GM12878 (cell line): ENCODE results near the gene B4GALT3. TPM values are rescaled to one million over a fixed set of nuclear protein-coding genes. Genes with fewer than 3 reads are reported as not detected.
A peak's percentile ranks its signal among the peaks of the same experiment; 100 is the strongest.

Experiments
- ATAC-seq: fragments of 200-7000 bp; cut with Tn5 transposase; 3 replicates; pipeline ENCODE4 v1.9.1; 2020; ENCODE audit warnings: mild to moderate bottlenecking, moderate library complexity
- BruUV-seq: library from RNA; stranded (reverse); fragments of 400-500 nt; replicated peaks from 2 replicates; lab custom pipeline; 2021; lab: Mats Ljungman, UMichigan
- CTCF ChIA-PET: fragments of 300-600 bp; sonication (Branson Sonifier 250); formaldehyde crosslinking; extraction: SDS; loops from one replicate; lab custom pipeline; 2021; ENCODE audit warnings: inconsistent platforms; lab: Yijun Ruan, JAX
- POLR2A ChIA-PET: fragments of 350-600 bp; formaldehyde crosslinking; extraction: SDS; loops from one replicate; lab custom pipeline; 2021; ENCODE audit warnings: inconsistent platforms; lab: Charles Lee
- RAD21 ChIA-PET: fragments of 300-600 bp; sonication (Branson Sonifier 250); formaldehyde crosslinking; loops from one replicate; lab custom pipeline; 2023; ENCODE audit warnings: antibody characterized with exemption; ENCODE audit not compliant: unreplicated experiment; lab: Charles Lee
- SMC1A ChIA-PET: fragments of 300-600 bp; sonication (Branson Sonifier 250); formaldehyde crosslinking; loops from one replicate; lab custom pipeline; 2023; ENCODE audit not compliant: unreplicated experiment, uncharacterized antibody; lab: Charles Lee
- DNase-seq: peaks from one replicate; pipeline ENCODE4 v3.0.0-alpha.2; 2011; ENCODE audit warnings: low read depth, low spot score
- FAIRE-seq: peaks from 3 replicates; lab custom pipeline; 2011; peaks lifted over from hg19 to GRCh38; lab: Jason Lieb, UNC
- H2AFZ ChIP-seq: 2 replicates; pipeline ENCODE4 v1.6.0; 2011; ENCODE audit warnings: low read depth, low read length, control low read depth; ENCODE audit not compliant: control insufficient read depth
- H3K27ac ChIP-seq: 2 replicates; pipeline ENCODE4 v1.5.1; 2011; ENCODE audit warnings: control low read depth; ENCODE audit not compliant: control insufficient read depth, insufficient read depth
- H3K27me3 ChIP-seq, 2 experiments: replicated peaks in 1 of 2; 2 replicates each; pipeline versions ENCODE4 v1.6.0 to v1.6.1; 2011; ENCODE audit warnings: low read length in 1 of 2; ENCODE audit not compliant: control insufficient read depth in 2 of 2, insufficient read depth in 2 of 2
- H3K36me3 ChIP-seq, 2 experiments: 2 replicates each; pipeline ENCODE4 v1.5.1; 2011; ENCODE audit warnings: low read length in 1 of 2; ENCODE audit not compliant: control insufficient read depth in 2 of 2, insufficient read depth in 2 of 2
- H3K4me1 ChIP-seq: 2 replicates; pipeline ENCODE4 v1.6.1; 2011; ENCODE audit warnings: mild to moderate bottlenecking, low read length, moderate library complexity, mixed read lengths; ENCODE audit not compliant: control insufficient read depth, insufficient read depth
- H3K4me2 ChIP-seq: 2 replicates; pipeline ENCODE4 v1.6.0; 2011; ENCODE audit warnings: control low read depth; ENCODE audit not compliant: control insufficient read depth, insufficient read depth
- H3K4me3 ChIP-seq: fragments of 200-600 bp; sonication (generic); 2 replicates; pipeline ENCODE4 v1.5.1; 2016
- H3K79me2 ChIP-seq: 2 replicates; pipeline ENCODE4 v1.6.0; 2011; ENCODE audit warnings: low read length; ENCODE audit not compliant: control insufficient read depth, insufficient read depth
- H3K9ac ChIP-seq: 2 replicates; pipeline ENCODE4 v1.8.0; 2011; ENCODE audit warnings: low read length, control low read depth, mixed read lengths; ENCODE audit not compliant: control insufficient read depth, insufficient read depth
- H3K9me3 ChIP-seq: replicated peaks from 3 replicates; pipeline ENCODE4 v1.5.1; 2011; ENCODE audit warnings: mild to moderate bottlenecking, low read length; ENCODE audit not compliant: control insufficient read depth, insufficient read depth
- H4K20me1 ChIP-seq: 2 replicates; pipeline ENCODE4 v1.6.0; 2011; ENCODE audit not compliant: control insufficient read depth, insufficient read depth
- ATF7 ChIP-seq: fragments of 450-650 bp; IDR thresholded peaks from 2 replicates; pipeline ENCODE4 v1.6.1; 2016; ENCODE audit warnings: low read depth, mild to moderate bottlenecking
- BCL11A ChIP-seq: IDR thresholded peaks from 2 replicates; pipeline ENCODE4 v1.6.1; 2011; ENCODE audit warnings: low read depth, low read length
- CREM ChIP-seq: IDR thresholded peaks from 2 replicates; pipeline ENCODE4 v1.6.1; 2014; ENCODE audit warnings: antibody characterized with exemption, low read depth
- DPF2 ChIP-seq: fragments of 450-650 bp; IDR thresholded peaks from 2 replicates; pipeline ENCODE4 v1.6.1; 2017; ENCODE audit warnings: mild to moderate bottlenecking
- MEF2B ChIP-seq: fragments of 450-650 bp; IDR thresholded peaks from 2 replicates; pipeline ENCODE4 v1.6.1; 2018; ENCODE audit warnings: mild to moderate bottlenecking, moderate library complexity; ENCODE audit not compliant: partially characterized antibody, poor library complexity, severe bottlenecking
- REST ChIP-seq: IDR thresholded peaks from 2 replicates; pipeline ENCODE4 v1.6.1; 2012; ENCODE audit warnings: mild to moderate bottlenecking, low read depth, low read length
- STAT3 ChIP-seq: IDR thresholded peaks from 2 replicates; pipeline ENCODE4 v1.6.1; 2011; ENCODE audit warnings: low read depth, low read length, improper control_type of control experiment
- SUPT20H ChIP-seq: IDR thresholded peaks from 2 replicates; pipeline ENCODE4 v1.6.1; 2011; ENCODE audit warnings: low read depth, mild to moderate bottlenecking, low read length, moderate library complexity, borderline replicate concordance; ENCODE audit not compliant: control insufficient read depth
- ZZZ3 ChIP-seq: IDR thresholded peaks from 2 replicates; pipeline ENCODE4 v1.6.1; 2011; ENCODE audit warnings: low read depth; ENCODE audit not compliant: control insufficient read depth, insufficient read length
- WGBS: methylation state at CpG from one replicate; pipeline ENCODE4 v1.1.6; 2016; ENCODE audit warnings: low lambda C conversion rate; ENCODE audit not compliant: insufficient replicate concordance, insufficient coverage; ENCODE audit errors: missing lambda C conversion rate; 5-methylcytosine and 5-hydroxymethylcytosine counted together
- in situ Hi-C: fragments of 300-500 bp; cut with MboI; formaldehyde crosslinking; loops from 9 replicates; pipeline ENCODE4 v1.14.3; 2018; ENCODE audit warnings: mixed read lengths
- intact Hi-C: fragments of 100-400 bp; cut with micrococcal nuclease; formaldehyde crosslinking; loops from one replicate; pipeline ENCODE4 v1.14.2; 2022; ENCODE audit not compliant: unreplicated experiment
- polyA plus RNA-seq, 11 experiments: library from polyadenylated mRNA; depleted of rRNA in 4 of 11; unstranded in 6 of 11; stranded (reverse) in 5 of 11; fragments of >200 nt; fragmentation: Nextera tagmentation in 4 of 11; fragmentation: Illumina TruSeq in 1 of 11; extraction: Ambion mirVana in 4 of 11; extraction: Trizol in 1 of 11; gene quantifications; 1 replicate in 1 of 11; 2 replicates in 10 of 11; pipeline versions ENCODE4 v1.2.1 to v1.2.3, GENCODE V29; 2011 to 2016; ENCODE audit warnings: inconsistent platforms in 2 of 11, missing spikeins in 2 of 11, low read depth in 1 of 11
- total RNA-seq, 4 experiments: library from RNA; depleted of rRNA in 3 of 4; stranded (reverse); fragments of >200 nt in 3 of 4; fragmentation: Illumina TruSeq in 1 of 4; extraction: Trizol in 1 of 4; gene quantifications; 2 replicates each; pipeline versions ENCODE4 v1.2.1 to v1.2.3, GENCODE V29; 2013 to 2021
- TF ChIP-seq, protein P1 (sequence below): fragments of 450-650 bp; formaldehyde crosslinking; IDR thresholded peaks from 2 replicates; pipeline ENCODE4 v1.4.0; 2022; ENCODE audit warnings: mild to moderate bottlenecking, moderate library complexity

Gene B4GALT3
- total and polyA plus RNA-seq, 10 of the 15 experiments (the other 5 are each of a cell fraction or from before 2014, with no cell fraction given): 27.1 to 58.9 (median 42.6) TPM

GRCh38 chr1:161226759-161227158 is 49.5 kb upstream of the B4GALT3 start:
- ATAC-seq (no peak), FAIRE-seq (no peak), DNase-seq (no peak)
- H2AFZ ChIP-seq: peak overlapping the region; percentile 98
- H3K27me3 ChIP-seq: no peaks in the 10 kb centered on the region
- no peak for TF ChIP-seq DPF2
- TF ChIP-seq STAT3: no peak
- TF ChIP-seq SUPT20H: no peak
- no peak for TF ChIP-seq REST
- no peak for TF ChIP-seq CREM
- TF ChIP-seq, protein P1, sequence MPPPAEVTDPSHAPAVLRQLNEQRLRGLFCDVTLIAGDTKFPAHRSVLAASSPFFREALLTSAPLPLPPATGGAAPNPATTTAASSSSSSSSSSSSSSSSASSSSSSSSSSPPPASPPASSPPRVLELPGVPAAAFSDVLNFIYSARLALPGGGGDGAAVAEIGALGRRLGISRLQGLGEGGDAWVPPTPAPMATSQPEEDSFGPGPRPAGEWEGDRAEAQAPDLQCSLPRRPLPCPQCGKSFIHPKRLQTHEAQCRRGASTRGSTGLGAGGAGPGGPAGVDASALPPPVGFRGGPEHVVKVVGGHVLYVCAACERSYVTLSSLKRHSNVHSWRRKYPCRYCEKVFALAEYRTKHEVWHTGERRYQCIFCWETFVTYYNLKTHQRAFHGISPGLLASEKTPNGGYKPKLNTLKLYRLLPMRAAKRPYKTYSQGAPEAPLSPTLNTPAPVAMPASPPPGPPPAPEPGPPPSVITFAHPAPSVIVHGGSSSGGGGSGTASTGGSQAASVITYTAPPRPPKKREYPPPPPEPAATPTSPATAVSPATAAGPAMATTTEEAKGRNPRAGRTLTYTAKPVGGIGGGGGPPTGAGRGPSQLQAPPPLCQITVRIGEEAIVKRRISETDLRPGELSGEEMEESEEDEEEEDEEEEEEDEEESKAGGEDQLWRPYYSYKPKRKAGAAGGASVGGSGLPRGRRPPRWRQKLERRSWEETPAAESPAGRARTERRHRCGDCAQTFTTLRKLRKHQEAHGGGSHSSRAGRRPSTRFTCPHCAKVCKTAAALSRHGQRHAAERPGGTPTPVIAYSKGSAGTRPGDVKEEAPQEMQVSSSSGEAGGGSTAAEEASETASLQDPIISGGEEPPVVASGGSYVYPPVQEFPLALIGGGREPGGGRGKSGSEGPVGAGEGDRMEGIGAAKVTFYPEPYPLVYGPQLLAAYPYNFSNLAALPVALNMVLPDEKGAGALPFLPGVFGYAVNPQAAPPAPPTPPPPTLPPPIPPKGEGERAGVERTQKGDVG (CRISPR knock-in tag): no peak
- no peak for TF ChIP-seq ZZZ3
- TF ChIP-seq MEF2B: no peak
- TF ChIP-seq ATF7: no peak
- TF ChIP-seq BCL11A: no peak
- intact Hi-C loops (loop anchor here (1.0 to 5.0 kb wide), 3 partner anchors 64 to 156 kb away; partner anchors contain the start of gene MPZ), in situ Hi-C loops (loop anchor here (5.0 kb wide), 2 partner anchors 66 to 156 kb away; no protein-coding TSS in a partner anchor)
- no peaks in the 10 kb centered on the region for H4K20me1 ChIP-seq
- peak overlapping the region; percentile 83 for H3K4me3 ChIP-seq
- H3K79me2 ChIP-seq: peaks cover 10% of the 10 kb centered on the region
- ChIA-PET SMC1A (interaction anchor here (0.6 to 6.3 kb wide), 18 partner anchors 10 to 515 kb away, joined by 3 to 72 read pairs (median 18); partner anchors contain the start of genes CFAP126, FCER1G and NDUFS2), POLR2A (interaction anchor here (0.8 to 1.5 kb wide), 3 partner anchors 25 to 157 kb away, joined by 3 read pairs; partner anchors contain the start of gene NDUFS2), CTCF (interaction anchor here (1.0 to 17.1 kb wide), 22 partner anchors 10 to 512 kb away, joined by 3 to 385 read pairs (median 26); partner anchors contain the start of genes CFAP126, FCER1G, NDUFS2 and PPOX), RAD21 (interaction anchor here (1.0 to 5.0 kb wide), 18 partner anchors 18 to 513 kb away, joined by 3 to 77 read pairs (median 14); partner anchors contain the start of genes CFAP126, NDUFS2, PCP4L1 and SDHC)
- peak overlapping the region; percentile 77 for H3K9ac ChIP-seq
- no TSS peak for BruUV-seq
- no peaks in the 10 kb centered on the region for H3K9me3 ChIP-seq
- H3K4me1 ChIP-seq: peaks cover 19% of the 10 kb centered on the region
- H3K36me3 ChIP-seq: peaks cover 3 to 4% of the 10 kb centered on the region in 2 experiments; a peak in 2 of 4 replicates
- H3K27ac ChIP-seq: peak overlapping the region; percentile 70
- WGBS: 76% methylated on average over 3 of the region's 3 CpGs
- peak overlapping the region; percentile 95 for H3K4me2 ChIP-seq
